ENCODE results near the gene LNP1.

- TF ChIP-seq CTCF (IDR thresholded peaks at IDR 0.05; ENCODE audit: insufficient read depth, low read depth, low read length) = no peak
- TF ChIP-seq EZH2 (IDR thresholded peaks at IDR 0.05; ENCODE audit: insufficient read depth, low read length) = no peak
These were observed 917 bp downstream of the LNP1 start for GRCh38 chr3:100402256-100402655.

Data from astrocyte (in vitro differentiated cells and primary cell).